ENCODE measurements around the gene PRSS57.

- TF ChIP-seq CTCF (IDR thresholded peaks at IDR 0.05; ENCODE audit: low read length) (no peak), EZH2 (optimal IDR thresholded peaks at IDR 0.05; ENCODE audit: low read depth, low read length) (no peak), EZH2phosphoT487 (IDR thresholded peaks at IDR 0.05; ENCODE audit: low read length) (no peak)
These were observed 45.1 kb downstream of the PRSS57 start for GRCh38 chr19:650121-650520.
